ENCODE results near the gene HAUS6. TPM values are rescaled to one million over a fixed set of nuclear protein-coding genes. Genes with fewer than 3 reads are reported as not detected.
A peak's percentile ranks its signal among the peaks of the same experiment; 100 is the strongest.

HAUS6 gene
- polyA plus RNA-seq, 1 donor (not counting 4 experiments of a cell fraction or from before 2014, with no cell fraction given), result 15.7 TPM

GRCh38 chr9:19087106-19088000 lies 15.4 kb downstream of the HAUS6 start:
- no peak for DNase-seq (ENCODE audit: low read depth, low spot score)
- Histone ChIP-seq H3K4me2 (ENCODE audit: control insufficient read depth, extremely low read depth, insufficient read depth, low read depth, low read length) (no peak overlapping the region), H3K79me2 (ENCODE audit: control insufficient read depth, insufficient read depth, low read length) (no peaks in the 10 kb centered on the region), H3K4me1 (ENCODE audit: control insufficient read depth, extremely low read depth, insufficient read depth, low read length) (no peaks in the 10 kb centered on the region), H3K9me1 (ENCODE audit: control insufficient read depth, extremely low read depth, insufficient read depth, low read length) (no peaks in the 10 kb centered on the region), H3K36me3 (ENCODE audit: control insufficient read depth in 2 of 2, extremely low read depth in 1 of 2, insufficient read depth in 2 of 2, low read length in 2 of 2) (peaks cover 4 to 14% of the 10 kb centered on the region in 2 experiments), H3K4me3 (ENCODE audit: control insufficient read depth in 2 of 3, extremely low read depth in 1 of 3, insufficient read depth in 2 of 3, low read depth in 1 of 3, low read length in 3 of 3) (no peak overlapping the region), H4K20me1 (ENCODE audit: control insufficient read depth, extremely low read depth, insufficient read depth, low read length) (no peaks in the 10 kb centered on the region), H2AFZ (ENCODE audit: control insufficient read depth, low read length) (no peak overlapping the region), H3K27ac (ENCODE audit: control insufficient read depth, insufficient read depth, low read length) (no peak overlapping the region), H3K27me3 (ENCODE audit: control insufficient read depth, extremely low read depth, insufficient read depth, low read length) (no peaks in the 10 kb centered on the region), H3K9ac (ENCODE audit: control insufficient read depth, extremely low read depth, insufficient read depth, low read length) (no peak overlapping the region), H3K9me3 (ENCODE audit: control insufficient read depth, low read depth, low read length) (no peaks in the 10 kb centered on the region)
- FAIRE-seq, result no peak
- TF ChIP-seq CTCF (optimal IDR thresholded peaks at IDR 0.05 in 1 of 3, IDR thresholded peaks at IDR 0.05 in 1 of 3, conservative IDR thresholded peaks at IDR 0.05 in 1 of 3; ENCODE audit: extremely low read depth in 1 of 3, insufficient read depth in 2 of 3, low read length in 3 of 3) (no peak), EZH2 (IDR thresholded peaks at IDR 0.05; ENCODE audit: low read length) (no peak)
- dilution Hi-C loops (cut with MboI; ENCODE audit: extremely low pct_ligation_motif_present, low sequenced_read_pairs), result no loop called here

GRCh38 chr9:19085295-19085694 lies 17.4 kb downstream of the HAUS6 start:
- H3K79me2 ChIP-seq (ENCODE audit: control insufficient read depth, insufficient read depth, low read length), result no peaks in the 10 kb centered on the region
- no peak overlapping the region for H3K4me2 ChIP-seq (ENCODE audit: control insufficient read depth, extremely low read depth, insufficient read depth, low read depth, low read length)
- no peak for TF ChIP-seq EZH2 (IDR thresholded peaks at IDR 0.05; ENCODE audit: low read length)
- TF ChIP-seq CTCF (optimal IDR thresholded peaks at IDR 0.05 in 1 of 3, IDR thresholded peaks at IDR 0.05 in 1 of 3, conservative IDR thresholded peaks at IDR 0.05 in 1 of 3; ENCODE audit: extremely low read depth in 1 of 3, insufficient read depth in 2 of 3, low read length in 3 of 3), result peak; percentile 35 to 45 (median 36)
- H3K27me3 ChIP-seq (ENCODE audit: control insufficient read depth, extremely low read depth, insufficient read depth, low read length), result no peaks in the 10 kb centered on the region
- DNase-seq (ENCODE audit: low read depth, low spot score) (no peak), FAIRE-seq (peak; percentile 29)
- H3K9me1 ChIP-seq (ENCODE audit: control insufficient read depth, extremely low read depth, insufficient read depth, low read length), result no peaks in the 10 kb centered on the region
- no peak overlapping the region for H3K27ac ChIP-seq (ENCODE audit: control insufficient read depth, insufficient read depth, low read length)
- H4K20me1 ChIP-seq (ENCODE audit: control insufficient read depth, extremely low read depth, insufficient read depth, low read length), result no peaks in the 10 kb centered on the region
- H3K4me3 ChIP-seq (ENCODE audit: control insufficient read depth in 2 of 3, extremely low read depth in 1 of 3, insufficient read depth in 2 of 3, low read depth in 1 of 3, low read length in 3 of 3), result no peak overlapping the region
- H3K4me1 ChIP-seq (ENCODE audit: control insufficient read depth, extremely low read depth, insufficient read depth, low read length), result no peaks in the 10 kb centered on the region
- no peak overlapping the region for H3K9ac ChIP-seq (ENCODE audit: control insufficient read depth, extremely low read depth, insufficient read depth, low read length)
- no peak overlapping the region for H2AFZ ChIP-seq (ENCODE audit: control insufficient read depth, low read length)
- no peaks in the 10 kb centered on the region for H3K9me3 ChIP-seq (ENCODE audit: control insufficient read depth, low read depth, low read length)
- dilution Hi-C loops (cut with MboI; ENCODE audit: extremely low pct_ligation_motif_present, low sequenced_read_pairs), result no loop called here
- peaks cover 4 to 7% of the 10 kb centered on the region in 2 experiments for H3K36me3 ChIP-seq (ENCODE audit: control insufficient read depth in 2 of 2, extremely low read depth in 1 of 2, insufficient read depth in 2 of 2, low read length in 2 of 2)

Data from keratinocyte (primary cell).